NOMO-1 treated with dmso at 0.1 percent for 144 hours (cell line): ENCODE measurements around the gene PCNX2.

ENCODE experiments used
- DNase-seq: peaks from one replicate; lab custom pipeline; 2025; ENCODE audit not compliant: unreplicated experiment; lab: John Stamatoyannopoulos, UW

Gene PCNX2

GRCh38 chr1:232966663-232967062, 328.9 kb downstream of the PCNX2 start:
- DNase-seq: no peak

GRCh38 chr1:232965912-232966217, 329.7 kb downstream of the PCNX2 start:
- no peak for DNase-seq

- DNase-seq: no peak
Measured at GRCh38 chr1:232965124-232965911, 330.2 kb downstream of the PCNX2 start.

DNA sequence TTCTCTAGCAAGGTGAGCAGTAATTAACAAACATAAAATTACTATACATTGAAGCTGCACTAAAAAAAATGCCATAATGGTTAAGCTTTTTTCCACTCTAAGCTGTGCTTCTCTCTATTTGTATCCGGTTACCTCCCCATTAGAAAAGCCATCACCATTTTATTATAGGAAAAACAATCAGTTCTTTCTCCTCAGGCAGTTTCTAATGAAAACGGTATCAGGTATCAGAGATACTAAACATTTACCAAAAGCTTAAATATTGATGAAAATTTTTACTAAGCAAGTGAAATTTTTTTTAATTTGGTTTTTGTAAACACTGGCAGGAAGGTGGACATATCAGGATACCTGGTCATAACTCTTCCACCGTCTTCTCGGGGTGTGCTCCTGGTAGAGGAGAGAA, 330.9 kb downstream of the PCNX2 start:
- no peak for DNase-seq

DNA sequence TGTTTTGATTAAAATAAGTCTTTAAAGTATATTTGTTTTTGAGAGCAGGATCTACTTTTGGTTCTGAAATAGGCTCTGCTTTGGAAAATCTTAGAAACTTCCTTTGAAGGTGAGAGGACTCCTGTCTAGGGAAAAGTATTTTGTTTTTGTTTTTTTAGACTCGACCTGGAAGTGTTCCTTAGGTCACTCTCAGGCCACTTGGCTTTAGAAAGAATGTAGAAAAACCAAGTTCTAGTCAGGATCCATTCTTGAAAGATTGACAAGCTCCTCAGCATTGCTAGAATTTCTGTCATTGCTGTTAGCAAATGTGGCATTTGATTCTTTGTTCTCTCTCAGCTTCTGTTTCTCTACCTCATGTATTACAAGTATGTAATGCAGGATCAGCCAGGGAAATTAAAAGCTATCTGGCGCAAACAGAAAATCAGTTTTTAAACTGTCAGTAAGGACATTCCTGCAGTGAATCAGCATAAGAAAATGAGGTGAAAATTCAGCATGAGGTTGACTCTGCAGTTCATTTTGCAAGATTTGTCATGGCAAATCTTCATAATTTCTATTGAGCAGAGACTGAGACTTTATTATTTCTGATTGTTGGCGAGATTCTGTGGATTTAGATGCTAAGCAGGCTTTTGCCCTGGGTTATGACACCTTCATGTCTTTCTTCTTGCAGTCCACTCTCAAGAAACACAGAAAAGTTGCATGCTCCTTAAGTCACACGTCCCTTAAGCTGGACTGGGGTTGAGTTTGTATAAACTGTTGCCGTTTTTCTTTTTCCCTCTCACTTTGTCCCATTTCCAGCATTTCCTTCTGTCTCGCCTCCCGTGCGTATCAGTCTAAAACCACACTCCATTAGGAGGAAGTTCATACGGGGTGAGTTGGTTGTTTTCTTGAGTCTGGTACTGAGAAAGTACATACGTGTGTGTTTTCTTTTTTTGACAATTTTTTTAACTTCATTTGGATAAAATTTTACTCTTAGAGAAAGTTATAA, 332.5 kb downstream of the PCNX2 start:
- no peak for DNase-seq

- DNase-seq: no peak
Measured at GRCh38 chr1:232958067-232958466, 337.5 kb downstream of the PCNX2 start.

DNA sequence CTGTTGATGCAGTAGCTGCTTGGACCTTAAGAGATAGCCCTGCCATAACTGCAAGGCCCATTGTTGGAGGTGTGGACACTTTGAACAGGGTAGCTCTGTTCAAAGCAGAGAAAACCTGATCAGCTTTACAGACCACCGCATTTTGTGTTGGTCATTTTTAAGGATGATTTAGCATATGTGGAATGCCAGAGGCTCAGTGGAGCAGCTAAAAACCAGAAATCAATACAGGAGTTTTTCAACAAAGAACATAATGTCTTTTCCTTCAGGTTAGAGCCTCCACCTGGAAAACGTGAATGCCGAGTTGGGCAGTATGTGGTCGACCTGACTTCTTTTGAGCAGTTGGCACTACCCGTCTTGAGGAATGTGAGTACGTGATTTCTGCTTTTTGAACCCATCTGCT, 339.4 kb downstream of the PCNX2 start:
- no peak for DNase-seq

DNA sequence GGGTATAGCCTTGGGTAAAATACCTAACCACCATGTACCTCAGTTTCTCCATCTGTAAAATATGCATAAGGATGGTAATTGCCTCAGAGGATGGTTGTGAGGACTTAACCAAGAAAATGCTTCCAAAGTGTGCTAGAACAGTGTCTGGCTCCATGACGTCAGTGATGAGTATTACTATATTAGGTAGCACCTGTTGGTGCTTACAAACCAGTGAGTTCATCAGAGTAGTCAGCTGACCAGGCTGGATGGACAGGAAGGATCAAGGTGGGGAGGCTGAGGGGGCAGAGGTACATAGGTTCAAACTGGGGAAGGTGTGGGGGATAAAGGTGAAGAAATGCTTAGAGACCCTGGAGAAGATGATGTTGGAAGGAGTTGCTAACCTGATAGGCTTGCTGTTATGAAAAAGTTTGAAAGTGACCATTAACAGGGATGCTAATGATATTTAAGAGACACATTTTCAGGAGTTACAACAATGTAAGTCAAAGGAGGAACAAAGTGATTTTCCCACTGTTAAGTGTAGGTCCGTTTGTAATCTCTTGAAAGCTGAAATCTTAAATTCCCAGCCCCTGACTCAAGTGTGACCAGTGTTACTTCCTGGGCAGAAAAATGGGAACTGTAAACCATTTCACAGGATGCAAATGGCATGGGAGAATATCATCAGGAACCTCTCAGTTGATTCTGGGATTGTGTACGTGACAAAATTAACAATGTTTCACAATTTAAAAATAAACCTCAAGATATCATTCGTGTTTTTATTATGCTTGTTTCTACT, 340.7 kb downstream of the PCNX2 start:
- DNase-seq: no peak

GRCh38 chr1:232952514-232953499, 342.7 kb downstream of the PCNX2 start:
- DNase-seq: no peak

GRCh38 chr1:232951605-232952004, 343.9 kb downstream of the PCNX2 start:
- no peak for DNase-seq

DNA sequence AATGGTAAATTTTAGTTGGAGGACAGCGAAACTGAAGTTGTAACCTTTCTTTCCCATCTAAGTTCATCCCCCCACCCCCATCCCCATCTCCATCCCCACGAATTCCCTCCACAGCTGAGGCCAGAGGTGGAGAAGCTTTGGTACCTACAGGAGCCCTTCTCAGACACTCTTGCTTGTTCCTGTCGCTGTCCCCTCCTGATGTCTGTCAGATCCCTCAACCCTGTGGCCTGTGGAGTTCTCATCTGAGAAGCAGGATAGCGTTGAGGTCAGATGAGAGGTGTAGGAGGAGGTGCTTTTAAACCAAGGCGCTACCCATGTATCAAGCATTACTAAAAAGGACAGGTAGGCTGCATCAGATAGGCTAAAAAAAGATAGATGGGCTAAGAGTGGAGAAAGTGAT, 344.3 kb downstream of the PCNX2 start:
- DNase-seq: no peak

DNA sequence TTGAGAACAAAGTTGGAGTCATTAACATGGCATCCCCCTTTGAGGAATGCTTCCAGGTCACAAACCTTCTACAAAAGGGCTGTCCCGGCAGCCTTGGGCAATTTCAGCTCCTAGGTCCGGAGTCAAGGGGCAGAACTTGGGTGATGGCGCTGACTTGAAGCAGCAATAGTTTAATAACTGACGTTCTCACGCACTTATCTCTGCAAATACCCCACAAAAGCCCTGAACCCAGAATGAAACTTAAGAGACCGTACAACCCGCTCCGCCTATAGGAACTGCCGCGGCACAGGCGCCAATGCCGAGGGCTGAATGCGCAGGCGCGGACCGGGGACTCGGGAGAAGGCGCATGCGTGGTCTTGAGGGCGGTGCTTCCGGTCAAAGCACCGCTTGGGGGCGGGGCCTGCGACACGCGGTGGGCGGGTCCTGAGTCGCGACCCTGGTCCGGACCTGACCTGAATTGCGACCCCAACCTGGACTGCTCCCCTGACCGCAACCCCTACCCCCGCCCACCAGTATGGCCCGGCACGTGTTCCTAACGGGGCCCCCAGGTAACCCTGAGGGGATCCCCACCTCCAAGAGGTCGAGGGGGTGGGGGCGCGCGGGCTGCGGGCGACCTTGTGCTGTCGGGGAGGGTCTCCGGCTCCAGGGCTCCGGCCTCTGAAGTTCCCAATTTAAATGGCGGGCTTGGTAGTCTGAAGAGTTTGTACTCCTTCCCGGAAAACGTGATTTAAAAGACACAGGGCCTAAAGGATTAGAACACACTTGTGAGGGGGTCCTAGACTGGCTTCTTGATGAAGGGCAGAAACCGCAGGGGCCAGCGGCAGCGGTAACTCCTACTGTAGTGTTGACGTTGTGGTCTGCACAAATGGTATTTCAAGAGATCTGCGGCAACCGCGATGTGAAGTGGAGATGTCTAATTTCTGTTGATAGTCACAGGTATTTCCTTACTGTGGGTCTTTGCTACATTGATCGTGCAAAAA, 345.0 kb downstream of the PCNX2 start, which contains the start of gene NTPCR:
TSS of gene NTPCR (plus strand) at position 415 of the 980 bp plus-strand sequence. CDS start at position 515, 100 bp downstream.
- DNase-seq: peak; percentile 88

- DNase-seq: no peak
Measured at GRCh38 chr1:232949636-232950196, 345.8 kb downstream of the PCNX2 start.

DNA sequence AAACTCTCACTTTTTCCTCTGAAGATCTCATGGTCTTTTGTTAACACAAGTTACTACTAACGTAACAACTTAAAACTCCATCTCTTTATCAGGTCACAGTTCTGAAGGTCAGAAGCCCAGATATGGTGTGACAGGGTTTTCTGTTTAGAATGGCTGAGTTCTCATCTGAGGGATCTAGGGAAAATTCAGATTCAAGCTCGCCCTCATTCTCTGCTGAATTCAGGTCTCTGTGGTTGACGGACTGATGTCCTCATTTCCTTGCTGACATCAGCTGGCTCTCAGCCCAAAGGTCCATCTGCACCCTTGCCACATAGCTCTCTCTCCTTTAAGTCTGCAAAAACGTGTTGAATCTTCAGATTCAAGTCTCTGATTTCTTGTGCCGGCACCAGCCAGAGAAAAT, 351.2 kb downstream of the PCNX2 start:
- DNase-seq: no peak

DNA sequence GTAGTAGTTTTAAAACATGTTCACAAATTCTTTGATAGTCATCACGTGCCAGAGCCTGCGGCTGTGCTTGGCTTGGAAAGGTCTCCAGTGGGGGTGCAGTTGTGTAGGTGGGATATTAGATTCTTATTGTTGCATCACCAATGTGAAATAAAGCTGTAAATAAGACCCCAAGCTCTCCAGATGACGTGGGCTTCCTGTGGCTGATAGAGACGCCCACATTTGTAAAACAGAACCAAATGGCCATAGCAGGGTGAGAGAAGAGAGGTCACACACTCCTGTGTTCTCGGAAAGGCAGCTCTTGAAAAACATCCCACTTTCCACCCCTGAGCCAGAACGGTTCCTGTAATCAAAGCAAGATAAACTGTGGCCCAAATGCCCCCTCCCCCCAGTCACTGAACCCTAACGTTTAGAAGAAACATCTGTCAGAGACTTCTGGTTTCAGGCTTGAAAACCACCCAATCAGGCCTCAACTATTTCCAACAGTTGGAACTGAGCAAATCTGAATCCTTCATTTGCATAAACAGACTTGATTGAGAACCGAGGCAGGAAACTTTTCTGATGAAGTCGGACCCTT, 351.8 kb downstream of the PCNX2 start:
- no peak for DNase-seq

GRCh38 chr1:232942413-232943294, 352.9 kb downstream of the PCNX2 start:
- DNase-seq: no peak

- DNase-seq: no peak
Measured at GRCh38 chr1:232940262-232940661, 355.3 kb downstream of the PCNX2 start.
